Measurements from ENCODE around the gene FARP1. TPM values are rescaled to one million over a fixed set of nuclear protein-coding genes. Genes with fewer than 3 reads are reported as not detected.

Gene FARP1
- total and polyA plus RNA-seq, 2 of the 8 experiments (the other 6 are each of a cell fraction or from before 2014, with no cell fraction given): 24.7 to 104 TPM

GRCh38 chr13:98445340-98446233, 302.7 kb downstream of the FARP1 start (continued):
- TF ChIP-seq CTCF (IDR thresholded peaks at IDR 0.05; ENCODE audit: control extremely low read depth in 1 of 3, insufficient read depth in 1 of 3, low read depth in 1 of 3, low read length in 3 of 3) (peak in 2 of 3 experiments; percentile 97 to 99; a peak in 3 of 4 replicates), CHD2 (IDR thresholded peaks at IDR 0.05; ENCODE audit: low read length) (no peak), SIN3A (conservative IDR thresholded peaks at IDR 0.05 in 1 of 2, IDR thresholded peaks at IDR 0.05 in 1 of 2; ENCODE audit: low read depth in 1 of 2, low read length in 2 of 2) (0 out of 4 replicates have a peak, but pooled peaks of 1 of the 2 experiments have one; percentile 45), POU5F1 (IDR thresholded peaks at IDR 0.05; ENCODE audit: low read depth, low read length) (no peak), CEBPB (IDR thresholded peaks at IDR 0.05; ENCODE audit: low read depth, low read length) (no peak), TEAD4 (IDR thresholded peaks at IDR 0.05; ENCODE audit: low read depth, low read length) (peak; percentile 22; the same call in 1 of the 2 replicates)

Measured in H1 (cell line).